ENCODE measurements around the gene SLC39A5. TPM values are rescaled to one million over a fixed set of nuclear protein-coding genes. Genes with fewer than 3 reads are reported as not detected.

Gene SLC39A5
- total and polyA plus RNA-seq, 2 donors from 2014 or later, result 5.1 to 164 TPM

DNA sequence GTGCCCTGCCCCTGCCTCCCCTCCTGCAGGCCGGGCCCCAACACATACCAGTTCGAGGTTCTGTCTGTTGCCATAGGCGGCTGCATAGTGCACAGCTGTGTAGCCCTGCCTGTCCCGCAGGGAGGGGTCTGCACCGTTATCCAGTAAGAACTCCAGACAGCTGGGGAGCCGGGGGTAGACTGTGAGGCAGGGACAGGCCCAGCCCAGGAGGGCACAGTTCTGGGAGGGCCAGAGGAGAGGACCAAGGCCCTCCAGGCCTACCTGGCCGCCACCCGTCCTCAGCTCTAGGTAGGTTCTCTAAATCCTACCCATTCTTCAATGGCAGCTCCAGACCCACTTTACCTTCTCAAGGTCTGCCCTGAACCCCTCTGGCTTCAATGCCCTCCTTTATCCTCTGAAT, 18.9 kb downstream of the SLC39A5 start:
- Histone ChIP-seq H3K36me3 (ENCODE audit: control insufficient read depth in 2 of 3, insufficient read depth in 3 of 3, low read length in 3 of 3) (peaks cover 21 to 67% (median 59%) of the 10 kb centered on the region in 3 donors), H3K4me1 (ENCODE audit: control insufficient read depth in 2 of 3, insufficient read depth in 2 of 3, low read depth in 1 of 3, low read length in 3 of 3) (no peaks in the 10 kb centered on the region), H3K4me3 (ENCODE audit: low read length in 3 of 3) (no peak overlapping the region), H3K27me3 (ENCODE audit: control insufficient read depth, insufficient read depth, low read length) (no peaks in the 10 kb centered on the region), H3K9me3 (ENCODE audit: control insufficient read depth in 2 of 3, insufficient read depth in 1 of 3, low read length in 3 of 3) (no peaks in the 10 kb centered on the region), H3K9ac (ENCODE audit: low read length in 3 of 3) (no peak overlapping the region), H3K27ac (ENCODE audit: low read depth in 2 of 2, low read length in 2 of 2) (no peak overlapping the region)
- intact Hi-C loops (cut with DNase I), result no loop called here
- FAIRE-seq (no peak), DNase-seq (peak in 1 of 5 donors; percentile 52)
- TF ChIP-seq, protein P1, sequence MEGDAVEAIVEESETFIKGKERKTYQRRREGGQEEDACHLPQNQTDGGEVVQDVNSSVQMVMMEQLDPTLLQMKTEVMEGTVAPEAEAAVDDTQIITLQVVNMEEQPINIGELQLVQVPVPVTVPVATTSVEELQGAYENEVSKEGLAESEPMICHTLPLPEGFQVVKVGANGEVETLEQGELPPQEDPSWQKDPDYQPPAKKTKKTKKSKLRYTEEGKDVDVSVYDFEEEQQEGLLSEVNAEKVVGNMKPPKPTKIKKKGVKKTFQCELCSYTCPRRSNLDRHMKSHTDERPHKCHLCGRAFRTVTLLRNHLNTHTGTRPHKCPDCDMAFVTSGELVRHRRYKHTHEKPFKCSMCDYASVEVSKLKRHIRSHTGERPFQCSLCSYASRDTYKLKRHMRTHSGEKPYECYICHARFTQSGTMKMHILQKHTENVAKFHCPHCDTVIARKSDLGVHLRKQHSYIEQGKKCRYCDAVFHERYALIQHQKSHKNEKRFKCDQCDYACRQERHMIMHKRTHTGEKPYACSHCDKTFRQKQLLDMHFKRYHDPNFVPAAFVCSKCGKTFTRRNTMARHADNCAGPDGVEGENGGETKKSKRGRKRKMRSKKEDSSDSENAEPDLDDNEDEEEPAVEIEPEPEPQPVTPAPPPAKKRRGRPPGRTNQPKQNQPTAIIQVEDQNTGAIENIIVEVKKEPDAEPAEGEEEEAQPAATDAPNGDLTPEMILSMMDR (IDR thresholded peaks at IDR 0.05; ENCODE audit: borderline replicate concordance, extremely low read depth, insufficient read depth), result no peak

DNA sequence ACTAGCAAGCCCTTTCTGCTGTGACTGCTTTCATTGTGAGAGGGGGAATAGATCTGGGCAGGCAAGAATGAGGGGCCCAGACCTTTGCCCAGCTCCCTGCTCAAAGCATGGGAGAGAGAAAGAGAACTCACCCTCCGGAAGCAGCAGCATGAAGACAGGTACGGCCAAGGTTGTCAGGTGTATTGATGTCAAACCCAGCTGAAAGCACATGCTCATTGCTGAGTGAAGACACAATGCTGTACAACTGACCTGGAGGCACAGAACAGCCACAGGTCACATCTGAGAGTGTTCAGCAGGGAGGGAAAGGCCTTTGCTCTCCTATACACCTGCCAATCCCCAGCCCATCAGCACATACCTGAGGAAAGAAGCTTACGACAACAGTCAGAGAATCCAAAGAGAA, 22.8 kb downstream of the SLC39A5 start:
- intact Hi-C loops (cut with DNase I), result no loop called here
- Histone ChIP-seq H3K9me3 (ENCODE audit: control insufficient read depth in 2 of 3, insufficient read depth in 1 of 3, low read length in 3 of 3) (no peaks in the 10 kb centered on the region), H3K27ac (ENCODE audit: low read depth in 2 of 2, low read length in 2 of 2) (no peak overlapping the region), H3K4me1 (ENCODE audit: control insufficient read depth in 2 of 3, insufficient read depth in 2 of 3, low read depth in 1 of 3, low read length in 3 of 3) (peaks cover 4 to 10% (median 10%) of the 10 kb centered on the region in 3 donors), H3K4me3 (ENCODE audit: low read length in 3 of 3) (no peak overlapping the region), H3K36me3 (ENCODE audit: control insufficient read depth in 2 of 3, insufficient read depth in 3 of 3, low read length in 3 of 3) (peaks cover 21 to 66% (median 49%) of the 10 kb centered on the region in 3 donors), H3K9ac (ENCODE audit: low read length in 3 of 3) (no peak overlapping the region), H3K27me3 (ENCODE audit: control insufficient read depth, insufficient read depth, low read length) (no peaks in the 10 kb centered on the region)
- DNase-seq (no peak), FAIRE-seq (no peak)
- TF ChIP-seq, protein P1 (IDR thresholded peaks at IDR 0.05; ENCODE audit: borderline replicate concordance, extremely low read depth, insufficient read depth), result no peak

DNA sequence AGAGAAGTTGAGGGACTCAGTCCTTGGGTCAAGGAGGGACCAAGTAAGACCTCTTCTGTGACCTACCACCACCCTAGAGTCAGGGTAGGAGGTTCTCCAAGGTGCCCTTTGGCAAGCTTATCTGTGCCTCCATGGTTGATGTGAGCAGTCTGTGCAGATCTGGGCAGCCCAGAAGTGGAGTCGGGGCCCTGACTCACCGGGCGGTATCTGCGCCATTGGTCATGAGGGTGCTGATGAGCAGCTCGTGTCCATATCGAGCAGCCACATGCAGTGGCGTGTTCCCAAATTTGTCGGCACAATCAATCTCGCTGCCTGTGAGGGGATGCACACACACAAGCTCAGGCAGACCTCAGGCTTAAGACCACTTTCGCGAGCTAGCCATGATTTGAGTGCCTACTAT, 23.2 kb downstream of the SLC39A5 start:
- H3K4me3 ChIP-seq (ENCODE audit: low read length in 3 of 3), result no peak overlapping the region
- H3K27ac ChIP-seq (ENCODE audit: low read depth in 2 of 2, low read length in 2 of 2), result no peak overlapping the region
- peaks cover 4 to 10% (median 10%) of the 10 kb centered on the region in 3 donors for H3K4me1 ChIP-seq (ENCODE audit: control insufficient read depth in 2 of 3, insufficient read depth in 2 of 3, low read depth in 1 of 3, low read length in 3 of 3)
- H3K9me3 ChIP-seq (ENCODE audit: control insufficient read depth in 2 of 3, insufficient read depth in 1 of 3, low read length in 3 of 3), result no peaks in the 10 kb centered on the region
- DNase-seq (peak in 1 of 5 donors; percentile 50), FAIRE-seq (no peak)
- no peaks in the 10 kb centered on the region for H3K27me3 ChIP-seq (ENCODE audit: control insufficient read depth, insufficient read depth, low read length)
- no peak overlapping the region for H3K9ac ChIP-seq (ENCODE audit: low read length in 3 of 3)
- TF ChIP-seq, protein P1 (IDR thresholded peaks at IDR 0.05; ENCODE audit: borderline replicate concordance, extremely low read depth, insufficient read depth), result no peak
- intact Hi-C loops (cut with DNase I), result no loop called here
- peaks cover 21 to 62% (median 45%) of the 10 kb centered on the region in 3 donors for H3K36me3 ChIP-seq (ENCODE audit: control insufficient read depth in 2 of 3, insufficient read depth in 3 of 3, low read length in 3 of 3)

DNA sequence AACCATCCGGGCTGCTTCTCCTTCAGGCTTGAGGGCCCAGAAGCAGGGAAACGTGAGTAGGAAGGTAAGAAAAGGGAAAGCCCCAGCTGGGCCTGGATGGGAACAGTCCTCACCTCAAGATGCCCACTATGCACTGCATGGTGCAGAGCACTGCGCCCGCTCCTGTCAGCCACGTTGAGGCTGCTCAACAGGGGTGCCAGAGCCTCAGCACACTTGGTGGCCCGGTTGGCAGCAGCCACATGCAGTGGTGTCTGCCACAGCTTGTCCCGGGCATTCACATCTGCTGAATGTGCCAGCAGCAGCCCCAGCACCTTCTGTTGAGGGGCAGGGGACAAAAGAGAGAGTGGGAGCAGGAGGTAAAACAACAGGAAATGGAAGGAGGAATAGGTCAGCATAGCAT, 25.8 kb downstream of the SLC39A5 start:
- DNase-seq (no peak), FAIRE-seq (no peak)
- no peaks in the 10 kb centered on the region for H3K27me3 ChIP-seq (ENCODE audit: control insufficient read depth, insufficient read depth, low read length)
- TF ChIP-seq, protein P1 (IDR thresholded peaks at IDR 0.05; ENCODE audit: borderline replicate concordance, extremely low read depth, insufficient read depth), result no peak
- H3K36me3 ChIP-seq (ENCODE audit: control insufficient read depth in 2 of 3, insufficient read depth in 3 of 3, low read length in 3 of 3), result peaks cover 19 to 51% (median 36%) of the 10 kb centered on the region in 3 donors
- no peak overlapping the region for H3K27ac ChIP-seq (ENCODE audit: low read depth in 2 of 2, low read length in 2 of 2)
- H3K4me3 ChIP-seq (ENCODE audit: low read length in 3 of 3), result no peak overlapping the region
- intact Hi-C loops (cut with DNase I), result no loop called here
- H3K4me1 ChIP-seq (ENCODE audit: control insufficient read depth in 2 of 3, insufficient read depth in 2 of 3, low read depth in 1 of 3, low read length in 3 of 3), result peaks cover 4 to 13% (median 10%) of the 10 kb centered on the region in 3 donors
- H3K9me3 ChIP-seq (ENCODE audit: control insufficient read depth in 2 of 3, insufficient read depth in 1 of 3, low read length in 3 of 3), result no peaks in the 10 kb centered on the region
- H3K9ac ChIP-seq (ENCODE audit: low read length in 3 of 3), result no peak overlapping the region
